IMR-90 (cell line): ENCODE results near the gene TUBB6. TPM values are rescaled to one million over a fixed set of nuclear protein-coding genes. Genes with fewer than 3 reads are reported as not detected.

Experiments
- ATAC-seq: fragments of 200-7000 bp; cut with Tn5 transposase; 2 replicates; pipeline ENCODE4 v1.9.1; 2020; ENCODE audit warnings: low read depth, mild to moderate bottlenecking, moderate library complexity
- BruUV-seq: library from RNA; stranded (reverse); fragments of 400-500 nt; replicated peaks from 2 replicates; lab custom pipeline; 2021; lab: Mats Ljungman, UMichigan
- CTCF ChIA-PET: fragments of 300-600 bp; formaldehyde crosslinking; extraction: SDS; loops from one replicate; lab custom pipeline; 2021; ENCODE audit warnings: antibody characterized with exemption; lab: Yijun Ruan, JAX
- POLR2A ChIA-PET: fragments of 300-600 bp; sonication (Branson Sonifier 250); formaldehyde crosslinking; loops from one replicate; lab custom pipeline; 2022; ENCODE audit warnings: antibody characterized with exemption; ENCODE audit not compliant: unreplicated experiment; lab: Charles Lee
- DNase-seq: peaks from one replicate; pipeline ENCODE4 v3.0.0; 2013
- H2AFZ ChIP-seq: replicated peaks from 2 replicates; pipeline ENCODE3; 2013; ENCODE audit warnings: low read length, mild to moderate bottlenecking; ENCODE audit not compliant: poor library complexity
- H2AK5ac ChIP-seq: 2 replicates; pipeline ENCODE4 v1.6.1; 2013; ENCODE audit warnings: low read depth, low read length, inconsistent platforms
- H2AK9ac ChIP-seq: replicated peaks from 2 replicates; pipeline ENCODE3; 2013; ENCODE audit warnings: mild to moderate bottlenecking, low read depth, low read length, moderate library complexity; ENCODE audit not compliant: poor library complexity
- H2BK120ac ChIP-seq: 2 replicates; pipeline ENCODE4 v1.6.1; 2013; ENCODE audit warnings: low read depth, low read length, inconsistent platforms
- H2BK15ac ChIP-seq: 3 replicates; pipeline ENCODE4 v1.6.1; 2013; ENCODE audit warnings: low read depth, low read length, inconsistent platforms
- H2BK20ac ChIP-seq: 2 replicates; pipeline ENCODE4 v1.6.1; 2013; ENCODE audit warnings: low read depth, mild to moderate bottlenecking, inconsistent platforms, low read length, moderate library complexity
- H2BK5ac ChIP-seq: 2 replicates; pipeline ENCODE4 v1.6.1; 2013; ENCODE audit warnings: mild to moderate bottlenecking, low read depth, low read length, inconsistent platforms; ENCODE audit not compliant: poor library complexity, severe bottlenecking
- H3K14ac ChIP-seq: replicated peaks from 2 replicates; pipeline ENCODE4 v1.6.1; 2013; ENCODE audit warnings: low read depth, low read length, inconsistent platforms
- H3K18ac ChIP-seq: 2 replicates; pipeline ENCODE4 v1.6.1; 2013; ENCODE audit warnings: low read depth, low read length, control low read depth
- H3K23ac ChIP-seq: 2 replicates; pipeline ENCODE4 v1.6.1; 2013; ENCODE audit warnings: low read depth, low read length, inconsistent platforms
- H3K27ac ChIP-seq: 2 replicates; pipeline ENCODE4 v1.5.1; 2013; ENCODE audit warnings: mild to moderate bottlenecking, control low read depth, low read length; ENCODE audit not compliant: insufficient read depth
- H3K27me3 ChIP-seq: 2 replicates; pipeline ENCODE4 v1.6.1; 2013; ENCODE audit warnings: low read length; ENCODE audit not compliant: control insufficient read depth, insufficient read depth
- H3K36me3 ChIP-seq: 2 replicates; pipeline ENCODE4 v1.6.1; 2013; ENCODE audit warnings: low read length, mixed read lengths; ENCODE audit not compliant: control insufficient read depth, insufficient read depth
- H3K4ac ChIP-seq: 2 replicates; pipeline ENCODE4 v1.6.1; 2013; ENCODE audit warnings: low read depth, low read length, inconsistent platforms
- H3K4me1 ChIP-seq: 2 replicates; pipeline ENCODE4 v1.6.1; 2013; ENCODE audit warnings: low read length, mixed read lengths; ENCODE audit not compliant: control insufficient read depth, insufficient read depth
- H3K4me2 ChIP-seq: 2 replicates; pipeline ENCODE4 v1.6.1; 2013; ENCODE audit warnings: low read depth, mild to moderate bottlenecking, control low read depth, low read length, moderate library complexity
- H3K4me3 ChIP-seq: 2 replicates; pipeline ENCODE4 v1.5.1; 2013; ENCODE audit warnings: low read depth, mild to moderate bottlenecking, control low read depth, low read length, moderate library complexity; ENCODE audit not compliant: insufficient read depth
- H3K56ac ChIP-seq: 2 replicates; pipeline ENCODE4 v1.6.1; 2013; ENCODE audit warnings: low read length, inconsistent platforms; ENCODE audit not compliant: insufficient read depth; ENCODE audit errors: extremely low read depth
- H3K79me1 ChIP-seq, 2 experiments: 2 replicates each; pipeline ENCODE4 v1.6.1; 2013; ENCODE audit warnings: low read length in 2 of 2, inconsistent platforms in 1 of 2, low read depth in 1 of 2
- H3K9ac ChIP-seq: 2 replicates; pipeline ENCODE4 v1.6.1; 2013; ENCODE audit warnings: low read depth, low read length, control low read depth
- H3K9me1 ChIP-seq: 2 replicates; pipeline ENCODE4 v1.6.1; 2013; ENCODE audit warnings: low read length, inconsistent platforms; ENCODE audit not compliant: insufficient read depth
- H3K9me3 ChIP-seq: 2 replicates; pipeline ENCODE4 v1.6.1; 2013; ENCODE audit warnings: low read length; ENCODE audit not compliant: control insufficient read depth, insufficient read depth
- H4K20me1 ChIP-seq: 2 replicates; pipeline ENCODE4 v1.6.1; 2013; ENCODE audit warnings: low read length, inconsistent platforms; ENCODE audit not compliant: insufficient read depth
- H4K5ac ChIP-seq: 2 replicates; pipeline ENCODE4 v1.6.1; 2013; ENCODE audit warnings: mild to moderate bottlenecking, low read depth, low read length, control low read depth
- H4K8ac ChIP-seq, 2 experiments: 2 replicates each; pipeline ENCODE4 v1.6.1; 2013; ENCODE audit warnings: low read depth in 2 of 2, low read length in 2 of 2, control low read depth in 1 of 2, inconsistent platforms in 1 of 2
- H4K91ac ChIP-seq: 2 replicates; pipeline ENCODE4 v1.6.1; 2013; ENCODE audit warnings: low read depth, low read length, inconsistent platforms; ENCODE audit not compliant: insufficient read depth
- BHLHE40 ChIP-seq: fragments of 150-350 bp; IDR thresholded peaks from 2 replicates; pipeline ENCODE4 v1.6.1; 2016; ENCODE audit warnings: mild to moderate bottlenecking, low read depth, low read length
- CEBPB ChIP-seq: IDR thresholded peaks from 2 replicates; pipeline ENCODE4 v1.6.1; 2012; ENCODE audit warnings: low read depth, low read length, improper control_type of control experiment
- CHD1 ChIP-seq: IDR thresholded peaks from 2 replicates; pipeline ENCODE4 v1.6.1; 2012; ENCODE audit warnings: low read depth, low read length, improper control_type of control experiment
- ELK1 ChIP-seq: fragments of 150-350 bp; IDR thresholded peaks from 2 replicates; pipeline ENCODE4 v1.6.1; 2016; ENCODE audit warnings: low read depth, mild to moderate bottlenecking, low read length, moderate library complexity, borderline replicate concordance
- FOS ChIP-seq: fragments of 150-350 bp; IDR thresholded peaks from 2 replicates; pipeline ENCODE4 v1.6.1; 2016; ENCODE audit warnings: low read depth, low read length
- MAFK ChIP-seq: IDR thresholded peaks from 2 replicates; pipeline ENCODE4 v1.6.1; 2012; ENCODE audit warnings: low read depth, low read length, improper control_type of control experiment
- MAZ ChIP-seq: IDR thresholded peaks from 2 replicates; pipeline ENCODE4 v1.6.1; 2012; ENCODE audit warnings: low read depth, mild to moderate bottlenecking, low read length, improper control_type of control experiment, moderate library complexity, borderline replicate concordance
- MXI1 ChIP-seq: IDR thresholded peaks from 2 replicates; pipeline ENCODE4 v1.6.1; 2012; ENCODE audit warnings: low read depth, mild to moderate bottlenecking, low read length, moderate library complexity, borderline replicate concordance
- NFE2L2 ChIP-seq: fragments of 150-350 bp; IDR thresholded peaks from 2 replicates; pipeline ENCODE4 v1.6.1; 2016; ENCODE audit warnings: low read depth, mild to moderate bottlenecking, low read length
- POLR2A ChIP-seq: IDR thresholded peaks from 2 replicates; pipeline ENCODE4 v1.6.1; 2012; ENCODE audit warnings: mild to moderate bottlenecking, low read depth, low read length
- RAD21 ChIP-seq: IDR thresholded peaks from 2 replicates; pipeline ENCODE4 v1.6.1; 2012; ENCODE audit warnings: low read length, improper control_type of control experiment
- RCOR1 ChIP-seq: IDR thresholded peaks from 2 replicates; pipeline ENCODE4 v1.6.1; 2012; ENCODE audit warnings: mild to moderate bottlenecking, low read length, improper control_type of control experiment; ENCODE audit not compliant: insufficient replicate concordance
- RFX5 ChIP-seq: IDR thresholded peaks from 2 replicates; pipeline ENCODE4 v1.8.0; 2012; ENCODE audit warnings: low read depth, mild to moderate bottlenecking, low read length, moderate library complexity
- SMC3 ChIP-seq: fragments of 150-350 bp; IDR thresholded peaks from 2 replicates; pipeline ENCODE4 v1.6.1; 2016; ENCODE audit warnings: low read depth, mild to moderate bottlenecking, antibody characterized with exemption, low read length, moderate library complexity
- WGBS, 2 experiments: methylation state at CpG; one replicate each; pipeline versions ENCODE4 v1.1.5 to v1.1.7; 2013; ENCODE audit warnings: missing lambda C conversion rate in 2 of 2; ENCODE audit not compliant: insufficient read length in 1 of 2; ENCODE audit errors: extremely low coverage in 2 of 2; 5-methylcytosine and 5-hydroxymethylcytosine counted together
- dilution Hi-C: fragments of 300-500 bp; cut with HindIII; formaldehyde crosslinking; loops from one replicate; pipeline ENCODE4 v1.14.3; 2018; ENCODE audit warnings: low sequenced_read_pairs; ENCODE audit not compliant: unreplicated experiment
- in situ Hi-C: fragments of 300-500 bp; cut with MboI; formaldehyde crosslinking; loops from 3 replicates; pipeline ENCODE4 v1.14.3; 2019; ENCODE audit warnings: low sequenced_read_pairs, inconsistent platforms, mixed read lengths
- intact Hi-C: fragments of 100-400 bp; cut with micrococcal nuclease; formaldehyde crosslinking; loops from 2 replicates; pipeline ENCODE4 v1.10.0; 2022
- polyA plus RNA-seq, 3 experiments: library from polyadenylated mRNA; depleted of rRNA; stranded (reverse); fragments of >200 nt; gene quantifications; 2 replicates each; pipeline ENCODE4 v1.2.3, GENCODE V29; 2012; ENCODE audit warnings: low replicate concordance in 1 of 3
- total RNA-seq: library from RNA; depleted of rRNA; stranded (reverse); fragments of >200 nt; gene quantifications from 2 replicates; pipeline ENCODE4 v1.2.3, GENCODE V29; 2012
- TF ChIP-seq, protein P1 (sequence below): conservative IDR thresholded peaks from 2 replicates; pipeline ENCODE4 v1.5.1; 2012; ENCODE audit warnings: mild to moderate bottlenecking, low read depth, low read length, improper control_type of control experiment
- TF ChIP-seq, protein P2 (sequence below): fragments of 150-350 bp; IDR thresholded peaks from 2 replicates; pipeline ENCODE4 v1.6.1; 2017; ENCODE audit warnings: mild to moderate bottlenecking, antibody characterized with exemption, low read length, low read depth

TUBB6 gene
- total and polyA plus RNA-seq, 2 of the 4 experiments (the other 2 are of a cell fraction), result 927 to 1,040 TPM

DNA sequence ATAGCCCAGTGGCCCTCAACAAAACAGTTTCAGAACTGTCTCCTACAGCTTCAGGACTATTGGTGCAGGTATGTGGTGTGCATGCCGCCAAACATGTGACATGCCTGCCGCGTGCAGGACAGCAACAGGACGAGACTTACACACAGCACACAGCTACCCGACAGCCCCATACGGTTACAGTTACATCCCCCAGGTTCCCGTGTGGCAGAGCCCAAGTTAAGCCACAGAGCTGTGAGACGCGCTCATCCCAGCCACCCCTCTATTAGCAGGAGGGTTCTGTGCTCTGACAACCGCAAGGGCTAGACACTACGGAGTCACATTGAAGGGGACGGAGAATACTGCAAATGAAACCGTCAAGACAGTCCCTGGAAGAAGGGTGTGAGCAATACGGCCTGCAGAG is 16.4 kb upstream of the TUBB6 start:
- Histone ChIP-seq H3K9me1 (peaks cover 8% of the 10 kb centered on the region; the same call in 1 of the 2 replicates), H3K18ac (no peak overlapping the region), H3K56ac (no peak overlapping the region), H2BK15ac (no peak overlapping the region), H3K9me3 (no peaks in the 10 kb centered on the region), H4K20me1 (no peaks in the 10 kb centered on the region), H2BK120ac (no peak overlapping the region), H3K4me3 (no peak overlapping the region), H3K9ac (no peak overlapping the region), H3K79me1 (no peaks in the 10 kb centered on the region), H2AK9ac (no peak overlapping the region), H2BK20ac (no peak overlapping the region), H3K36me3 (no peaks in the 10 kb centered on the region), H4K5ac (no peak overlapping the region), H2AK5ac (no peak overlapping the region), H2AFZ (no peak overlapping the region), H2BK5ac (no peak overlapping the region), H3K14ac (no peak overlapping the region), H3K27me3 (no peaks in the 10 kb centered on the region), H3K27ac (no peak overlapping the region), H3K4ac (no peak overlapping the region), H4K91ac (no peak overlapping the region), H3K4me1 (peaks cover 12% of the 10 kb centered on the region), H3K23ac (no peak overlapping the region), H4K8ac (no peak overlapping the region), H3K4me2 (no peak overlapping the region)
- no peak for TF ChIP-seq RAD21
- no peak for TF ChIP-seq MAFK
- no peak for TF ChIP-seq POLR2A
- no peak for TF ChIP-seq RCOR1
- TF ChIP-seq RFX5, result no peak
- TF ChIP-seq CHD1, result no peak
- TF ChIP-seq ELK1, result no peak
- TF ChIP-seq, protein P1, sequence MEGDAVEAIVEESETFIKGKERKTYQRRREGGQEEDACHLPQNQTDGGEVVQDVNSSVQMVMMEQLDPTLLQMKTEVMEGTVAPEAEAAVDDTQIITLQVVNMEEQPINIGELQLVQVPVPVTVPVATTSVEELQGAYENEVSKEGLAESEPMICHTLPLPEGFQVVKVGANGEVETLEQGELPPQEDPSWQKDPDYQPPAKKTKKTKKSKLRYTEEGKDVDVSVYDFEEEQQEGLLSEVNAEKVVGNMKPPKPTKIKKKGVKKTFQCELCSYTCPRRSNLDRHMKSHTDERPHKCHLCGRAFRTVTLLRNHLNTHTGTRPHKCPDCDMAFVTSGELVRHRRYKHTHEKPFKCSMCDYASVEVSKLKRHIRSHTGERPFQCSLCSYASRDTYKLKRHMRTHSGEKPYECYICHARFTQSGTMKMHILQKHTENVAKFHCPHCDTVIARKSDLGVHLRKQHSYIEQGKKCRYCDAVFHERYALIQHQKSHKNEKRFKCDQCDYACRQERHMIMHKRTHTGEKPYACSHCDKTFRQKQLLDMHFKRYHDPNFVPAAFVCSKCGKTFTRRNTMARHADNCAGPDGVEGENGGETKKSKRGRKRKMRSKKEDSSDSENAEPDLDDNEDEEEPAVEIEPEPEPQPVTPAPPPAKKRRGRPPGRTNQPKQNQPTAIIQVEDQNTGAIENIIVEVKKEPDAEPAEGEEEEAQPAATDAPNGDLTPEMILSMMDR, result no peak
- TF ChIP-seq BHLHE40, result no peak
- TF ChIP-seq MAZ, result no peak
- TF ChIP-seq, protein P2, sequence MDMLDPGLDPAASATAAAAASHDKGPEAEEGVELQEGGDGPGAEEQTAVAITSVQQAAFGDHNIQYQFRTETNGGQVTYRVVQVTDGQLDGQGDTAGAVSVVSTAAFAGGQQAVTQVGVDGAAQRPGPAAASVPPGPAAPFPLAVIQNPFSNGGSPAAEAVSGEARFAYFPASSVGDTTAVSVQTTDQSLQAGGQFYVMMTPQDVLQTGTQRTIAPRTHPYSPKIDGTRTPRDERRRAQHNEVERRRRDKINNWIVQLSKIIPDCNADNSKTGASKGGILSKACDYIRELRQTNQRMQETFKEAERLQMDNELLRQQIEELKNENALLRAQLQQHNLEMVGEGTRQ, result no peak
- TF ChIP-seq CEBPB, result no peak
- TF ChIP-seq NFE2L2, result no peak
- TF ChIP-seq SMC3, result no peak
- TF ChIP-seq FOS, result no peak
- TF ChIP-seq MXI1, result no peak
- whole genome bisulfite sequencing, 2 experiments, result no CpG with 5 or more reads among the region's 14 CpGs
- ChIA-PET POLR2A (no interaction called here), CTCF (no interaction called here)
- in situ Hi-C loops, result no loop called here
- DNase-seq, result no peak
- BruUV-seq, result no TSS peak
- dilution Hi-C loops, result no loop called here
- no peak for ATAC-seq
- intact Hi-C loops, result no loop called here
